Pericardium fibroblast (primary cell): Measurements from ENCODE around the gene MTSS2. TPM values are rescaled to one million over a fixed set of nuclear protein-coding genes. Genes with fewer than 3 reads are reported as not detected.

ENCODE experiments used
- total RNA-seq: library from RNA; depleted of rRNA; stranded (reverse); fragments of >200 nt; gene quantifications from 2 replicates; pipeline ENCODE4 v1.2.3, GENCODE V29; 2015

The MTSS2 gene, protein sequence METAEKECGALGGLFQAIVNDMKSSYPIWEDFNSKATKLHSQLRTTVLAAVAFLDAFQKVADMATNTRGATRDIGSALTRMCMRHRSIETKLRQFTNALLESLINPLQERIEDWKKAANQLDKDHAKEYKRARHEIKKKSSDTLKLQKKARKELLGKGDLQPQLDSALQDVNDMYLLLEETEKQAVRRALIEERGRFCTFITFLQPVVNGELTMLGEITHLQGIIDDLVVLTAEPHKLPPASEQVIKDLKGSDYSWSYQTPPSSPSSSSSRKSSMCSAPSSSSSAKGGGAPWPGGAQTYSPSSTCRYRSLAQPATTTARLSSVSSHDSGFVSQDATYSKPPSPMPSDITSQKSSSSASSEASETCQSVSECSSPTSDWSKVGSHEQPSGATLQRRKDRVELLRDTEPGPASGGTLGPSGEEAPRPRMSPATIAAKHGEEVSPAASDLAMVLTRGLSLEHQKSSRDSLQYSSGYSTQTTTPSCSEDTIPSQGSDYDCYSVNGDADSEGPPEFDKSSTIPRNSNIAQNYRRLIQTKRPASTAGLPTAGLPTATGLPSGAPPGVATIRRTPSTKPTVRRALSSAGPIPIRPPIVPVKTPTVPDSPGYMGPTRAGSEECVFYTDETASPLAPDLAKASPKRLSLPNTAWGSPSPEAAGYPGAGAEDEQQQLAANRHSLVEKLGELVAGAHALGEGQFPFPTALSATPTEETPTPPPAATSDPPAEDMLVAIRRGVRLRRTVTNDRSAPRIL
- total RNA-seq, result 37.2 and 37.9 TPM in 2 replicates

DNA sequence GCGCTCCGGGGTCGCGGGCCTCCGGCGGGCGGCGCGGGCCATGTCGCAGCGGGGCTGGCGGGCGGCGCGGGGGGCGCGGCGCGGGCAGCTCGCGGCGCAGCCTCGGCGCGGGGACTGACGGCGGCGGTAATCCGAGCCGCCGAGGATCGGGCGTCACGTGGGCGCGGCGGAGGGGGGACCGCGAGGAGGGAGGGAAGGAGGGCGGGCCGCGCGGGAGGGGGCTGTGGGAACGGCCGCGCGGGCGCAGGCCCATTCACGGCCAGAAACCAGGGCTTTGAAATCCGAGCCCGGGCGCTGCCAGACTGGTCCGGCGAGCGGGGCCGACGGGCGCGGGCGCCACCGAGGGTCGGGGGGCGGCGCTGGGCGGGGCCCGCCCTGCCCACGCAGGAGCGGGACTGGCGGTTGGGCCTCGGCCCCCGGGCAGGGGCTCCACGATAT is at the start of gene MTSS2:
MTSS2 (minus strand) TSS at position 116 of the 438 bp plus-strand sequence. CDS start 262 bp downstream, outside the sequence.

DNA sequence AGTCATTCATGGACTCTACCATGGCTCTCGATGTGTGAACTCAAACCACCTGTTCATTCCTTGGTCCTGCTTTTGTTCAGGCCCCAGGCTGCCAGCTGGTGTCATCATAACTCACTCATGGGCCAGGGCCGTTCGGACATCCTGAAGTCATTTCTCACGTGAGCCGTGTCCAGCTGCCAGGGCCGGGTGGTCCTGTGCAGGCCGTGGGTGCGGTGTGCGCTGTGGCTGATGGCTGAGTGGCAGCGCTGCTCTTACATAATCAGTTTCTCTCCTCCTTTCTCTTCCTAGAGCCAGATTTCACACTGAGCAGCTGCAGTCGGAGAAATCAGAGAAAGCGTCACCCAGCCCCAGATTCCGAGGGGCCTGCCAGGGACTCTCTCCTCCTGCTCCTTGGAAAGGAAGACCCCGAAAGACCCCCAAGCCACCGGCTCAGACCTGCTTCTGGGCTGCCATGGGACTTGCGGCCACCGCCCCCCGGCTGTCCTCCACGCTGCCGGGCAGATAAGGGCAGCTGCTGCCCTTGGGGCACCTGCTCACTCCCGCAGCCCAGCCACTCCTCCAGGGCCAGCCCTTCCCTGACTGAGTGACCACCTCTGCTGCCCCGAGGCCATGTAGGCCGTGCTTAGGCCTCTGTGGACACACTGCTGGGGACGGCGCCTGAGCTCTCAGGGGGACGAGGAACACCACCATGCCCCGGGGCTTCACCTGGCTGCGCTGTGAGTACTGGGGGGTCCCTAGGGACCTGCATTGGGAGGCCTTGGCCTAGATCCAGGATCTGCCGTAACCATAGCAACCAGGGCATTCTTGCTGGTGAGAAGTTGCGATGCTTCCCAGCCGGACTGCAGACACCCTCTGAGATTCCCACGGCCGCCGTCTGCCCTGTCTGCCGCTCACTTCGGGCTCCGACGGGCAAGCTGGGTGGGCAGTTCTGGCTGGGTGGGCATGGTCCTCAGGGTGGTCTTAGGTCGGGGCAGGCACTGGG is 39.3 kb downstream of the MTSS2 start, which contains the start of gene IL34:
IL34 (plus strand) TSS at position 300 of the 982 bp plus-strand sequence; CDS start at position 689, 389 bp downstream.

Other genes starting within 250 kb of the MTSS2 start
- gene ST3GAL2, start 247.0 kb downstream of the MTSS2 start, total RNA-seq, result 25.7 and 29.2 TPM in 2 replicates
- gene FCSK, start 231.5 kb downstream of the MTSS2 start, total RNA-seq, result 7.7 and 8.5 TPM in 2 replicates
- gene COG4, start 162.5 kb downstream of the MTSS2 start, total RNA-seq, result 28.7 and 33.1 TPM in 2 replicates
- 110 and 139 TPM in 2 replicates for gene SF3B3, start 162.2 kb downstream of the MTSS2 start, total RNA-seq
- gene IL34, start 39.5 kb downstream of the MTSS2 start, total RNA-seq, result 0.23 and 0.68 TPM in 2 replicates
- gene VAC14, start 115.1 kb upstream of the MTSS2 start, total RNA-seq, result 28.6 and 33.5 TPM in 2 replicates